EL (cell line): ENCODE measurements around the gene PDE11A.

Experiments
- DNase-seq: peaks from one replicate; pipeline ENCODE4 v3.0.0-alpha.2; 2016

PDE11A gene

GRCh38 chr2:177753682-177754491 lies 318.7 kb downstream of the PDE11A start:
- peak; percentile 73 for DNase-seq

- no peak for DNase-seq
Observed at GRCh38 chr2:177748360-177748759, 324.2 kb downstream of the PDE11A start.

DNA sequence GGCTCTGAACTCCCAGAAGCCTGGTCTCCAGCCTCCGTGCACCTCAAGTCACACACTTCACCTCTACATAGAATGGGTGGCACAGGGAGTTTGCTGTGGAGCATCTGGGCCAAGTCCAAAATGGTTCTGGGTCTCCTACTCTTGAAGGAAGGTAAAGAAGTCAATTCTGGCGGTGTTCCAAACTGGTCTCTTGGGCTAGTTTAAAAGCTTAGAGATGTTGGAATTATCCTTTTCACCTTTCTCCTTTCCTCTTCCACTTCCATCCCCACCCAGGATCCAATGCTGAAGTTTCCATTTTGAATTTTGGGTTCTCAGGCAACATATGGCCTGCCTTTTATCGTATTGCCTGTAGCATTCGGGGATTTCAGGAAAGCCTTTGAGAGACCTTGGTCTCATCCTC lies 325.2 kb downstream of the PDE11A start:
- no peak for DNase-seq

GRCh38 chr2:177746358-177746757 lies 326.2 kb downstream of the PDE11A start:
- no peak for DNase-seq

DNA sequence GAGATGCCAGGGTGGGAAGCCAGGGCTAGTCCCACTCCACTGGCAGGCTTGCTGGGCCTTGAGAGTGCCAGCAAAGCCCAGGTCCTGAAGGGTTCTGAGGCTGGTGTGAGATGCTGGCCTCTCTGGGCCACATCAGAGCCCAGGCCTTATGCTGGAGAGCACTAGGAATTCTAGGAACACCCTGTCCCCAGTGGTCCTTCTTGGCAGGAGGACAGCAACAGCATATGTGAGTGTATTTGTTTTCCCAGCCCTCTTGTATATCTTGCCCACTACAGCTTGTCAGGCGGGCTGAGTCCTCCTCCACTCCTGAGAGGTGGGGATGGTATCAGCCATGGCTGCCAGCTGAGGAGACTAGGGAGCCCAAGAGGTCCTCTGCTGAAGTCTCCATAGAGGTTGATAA lies 327.0 kb downstream of the PDE11A start:
- DNase-seq: no peak

- DNase-seq: no peak
Observed at GRCh38 chr2:177742851-177743250, 329.7 kb downstream of the PDE11A start.

DNA sequence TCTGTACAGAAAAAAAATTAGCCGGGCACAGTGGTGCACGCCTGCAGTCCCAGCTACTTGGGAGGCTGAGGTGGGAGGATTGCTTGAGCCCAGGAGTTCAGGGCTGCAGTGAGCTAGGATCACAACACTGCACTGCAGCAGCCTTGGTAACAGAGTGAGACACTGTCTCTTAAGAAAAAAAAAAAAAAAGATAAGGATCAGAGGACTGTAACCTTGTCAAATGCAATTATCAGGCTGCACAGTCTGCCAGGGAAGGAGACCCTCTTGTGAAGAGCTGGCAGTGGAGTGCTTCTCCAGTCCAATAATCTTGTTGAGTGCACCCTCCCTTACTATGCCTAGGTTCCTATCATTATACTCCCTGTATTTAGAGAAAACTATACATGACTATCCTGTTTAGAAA lies 330.7 kb downstream of the PDE11A start:
- no peak for DNase-seq

DNA sequence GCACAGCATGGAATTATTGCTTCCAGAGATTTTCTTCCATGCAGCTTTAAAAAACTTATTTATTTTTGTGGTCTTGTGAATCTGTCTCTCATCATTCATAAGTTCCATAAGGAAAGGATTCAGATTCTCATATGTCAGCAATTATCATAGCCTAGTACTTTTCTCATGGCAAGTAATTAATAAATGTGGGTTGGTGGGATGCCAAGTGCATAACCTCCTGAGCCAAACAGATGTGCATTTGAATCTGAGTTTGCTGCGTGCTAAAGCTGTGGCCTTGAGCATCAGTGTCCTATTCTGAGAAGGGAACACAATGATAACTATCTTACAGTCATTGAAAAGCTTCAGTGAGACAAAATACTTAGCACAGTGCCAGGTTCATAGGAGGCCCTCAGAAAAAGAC lies 331.9 kb downstream of the PDE11A start:
- DNase-seq: no peak

DNA sequence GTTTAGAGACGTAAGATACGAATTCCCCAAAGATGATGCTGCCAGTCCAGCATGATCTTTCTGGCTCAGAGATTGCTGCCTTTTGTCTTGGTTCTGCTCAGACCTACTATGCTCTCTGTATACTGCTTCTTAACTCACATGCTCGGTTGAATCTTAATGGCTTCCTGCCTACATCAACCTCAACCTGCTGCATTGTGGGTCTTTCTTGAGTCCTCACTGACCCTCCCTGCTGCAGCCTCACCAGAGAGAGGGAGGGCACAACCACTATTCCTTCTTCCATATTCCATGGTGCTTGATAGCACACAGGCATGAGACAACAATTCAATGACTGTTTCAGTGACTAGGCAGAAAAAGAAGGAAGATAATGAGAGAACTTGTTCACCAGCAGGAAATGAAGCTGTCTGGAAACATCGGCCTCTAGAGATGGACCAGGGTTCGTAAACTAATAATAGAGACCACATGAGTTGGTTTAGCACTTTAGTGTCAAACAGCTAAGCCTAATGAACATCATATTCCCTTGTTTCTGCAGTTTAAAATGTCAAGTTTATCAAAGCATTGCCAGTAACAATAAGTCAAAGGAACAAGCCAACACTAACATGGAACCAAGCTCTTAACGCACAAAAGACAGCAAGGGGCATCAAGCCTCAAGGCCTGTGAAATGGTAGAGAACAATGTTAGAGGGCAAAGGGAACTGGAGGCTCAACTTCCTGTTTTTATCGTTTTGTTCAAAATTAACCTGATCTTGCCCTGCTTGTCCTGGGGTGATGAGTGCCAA lies 333.9 kb downstream of the PDE11A start:
- DNase-seq: no peak

DNA sequence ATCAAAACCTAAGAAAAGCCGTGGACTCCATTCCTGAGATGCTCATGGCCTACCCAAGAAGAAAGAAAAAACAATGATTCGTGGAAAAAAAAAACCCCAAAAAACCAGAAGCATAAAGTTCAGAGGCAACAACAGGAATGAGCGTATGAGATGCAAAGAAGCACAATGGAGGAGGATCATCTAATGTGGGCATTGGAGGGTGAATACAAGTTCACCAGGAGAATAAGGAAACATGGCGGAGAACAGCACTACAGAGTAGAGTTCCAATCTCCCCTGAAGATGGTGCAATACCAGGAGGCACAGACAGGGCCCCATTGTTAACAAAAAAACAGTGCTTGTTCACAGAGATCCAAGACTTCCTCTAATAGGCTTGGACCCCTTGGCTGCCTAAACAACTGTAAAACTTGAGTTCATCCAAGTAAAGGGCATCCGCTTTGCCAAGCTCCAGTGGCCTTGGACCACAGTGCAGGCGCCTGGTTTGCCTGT lies 337.2 kb downstream of the PDE11A start:
- no peak for DNase-seq

GRCh38 chr2:177733322-177733855 lies 339.2 kb downstream of the PDE11A start:
- DNase-seq: no peak

DNA sequence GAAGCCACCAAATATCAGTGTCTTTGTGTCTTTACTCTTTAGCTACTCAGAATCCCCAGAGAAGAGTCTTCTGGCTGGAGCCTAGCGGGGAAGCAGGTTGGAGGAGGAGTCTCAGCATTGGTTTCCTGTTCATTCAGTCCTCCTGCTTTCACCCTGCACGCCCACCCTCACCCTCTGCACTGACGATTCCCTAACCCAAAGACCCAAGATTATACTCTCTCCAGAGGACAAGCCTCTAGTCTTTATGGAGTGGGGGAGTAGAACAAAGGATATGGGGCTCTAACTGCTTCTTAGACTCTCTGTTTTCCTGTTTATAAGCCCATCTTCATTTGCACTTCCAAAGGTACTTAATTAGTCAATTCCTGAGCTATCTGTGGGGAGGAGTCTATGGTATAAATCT lies 341.2 kb downstream of the PDE11A start:
- DNase-seq: no peak

- DNase-seq: no peak
Observed at GRCh38 chr2:177730792-177731191, 341.8 kb downstream of the PDE11A start.

- no peak for DNase-seq
Observed at GRCh38 chr2:177730363-177730762, 342.2 kb downstream of the PDE11A start.

DNA sequence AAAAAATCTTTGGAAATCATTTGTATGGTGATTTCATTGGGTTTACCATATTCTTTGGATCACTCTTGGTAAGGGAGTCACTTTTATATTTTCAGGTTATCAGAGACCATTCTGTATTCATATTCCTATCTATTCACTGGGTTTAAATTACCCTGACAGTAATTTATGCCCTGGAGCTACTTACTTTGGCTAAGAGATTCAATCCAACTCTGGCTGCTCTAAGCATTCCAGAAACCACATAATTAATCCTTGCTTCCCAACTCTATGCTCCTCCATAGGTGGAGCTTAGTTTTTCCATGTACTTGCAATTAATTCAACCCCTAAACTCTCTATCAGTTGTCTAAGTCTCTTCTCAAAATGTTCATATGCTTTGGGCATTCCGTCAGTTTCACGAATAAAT lies 343.7 kb downstream of the PDE11A start:
- no peak for DNase-seq

- DNase-seq: no peak
Observed at GRCh38 chr2:177728399-177728765, 344.2 kb downstream of the PDE11A start.

- DNase-seq: no peak
Observed at GRCh38 chr2:177727577-177728398, 344.8 kb downstream of the PDE11A start.

DNA sequence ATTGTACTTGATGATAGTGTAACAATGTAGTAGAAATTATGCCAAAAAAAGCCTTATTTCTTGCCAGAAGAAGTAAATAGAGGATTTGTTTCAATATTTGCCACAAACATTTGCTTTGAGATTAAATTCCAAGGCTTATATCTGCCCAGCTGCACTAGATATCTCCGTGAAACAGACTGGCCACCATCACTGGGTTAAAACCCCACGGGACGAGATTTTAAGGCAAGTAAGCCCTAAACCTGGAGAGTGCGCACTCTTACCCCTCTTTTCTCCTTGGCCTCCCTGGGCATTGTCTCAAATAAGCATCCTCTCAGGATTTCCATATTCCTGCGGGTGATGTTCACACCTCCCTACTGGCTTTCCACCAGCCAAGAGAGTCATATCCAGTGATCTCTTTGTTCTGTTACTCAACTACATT lies 345.6 kb downstream of the PDE11A start:
- DNase-seq: no peak

DNA sequence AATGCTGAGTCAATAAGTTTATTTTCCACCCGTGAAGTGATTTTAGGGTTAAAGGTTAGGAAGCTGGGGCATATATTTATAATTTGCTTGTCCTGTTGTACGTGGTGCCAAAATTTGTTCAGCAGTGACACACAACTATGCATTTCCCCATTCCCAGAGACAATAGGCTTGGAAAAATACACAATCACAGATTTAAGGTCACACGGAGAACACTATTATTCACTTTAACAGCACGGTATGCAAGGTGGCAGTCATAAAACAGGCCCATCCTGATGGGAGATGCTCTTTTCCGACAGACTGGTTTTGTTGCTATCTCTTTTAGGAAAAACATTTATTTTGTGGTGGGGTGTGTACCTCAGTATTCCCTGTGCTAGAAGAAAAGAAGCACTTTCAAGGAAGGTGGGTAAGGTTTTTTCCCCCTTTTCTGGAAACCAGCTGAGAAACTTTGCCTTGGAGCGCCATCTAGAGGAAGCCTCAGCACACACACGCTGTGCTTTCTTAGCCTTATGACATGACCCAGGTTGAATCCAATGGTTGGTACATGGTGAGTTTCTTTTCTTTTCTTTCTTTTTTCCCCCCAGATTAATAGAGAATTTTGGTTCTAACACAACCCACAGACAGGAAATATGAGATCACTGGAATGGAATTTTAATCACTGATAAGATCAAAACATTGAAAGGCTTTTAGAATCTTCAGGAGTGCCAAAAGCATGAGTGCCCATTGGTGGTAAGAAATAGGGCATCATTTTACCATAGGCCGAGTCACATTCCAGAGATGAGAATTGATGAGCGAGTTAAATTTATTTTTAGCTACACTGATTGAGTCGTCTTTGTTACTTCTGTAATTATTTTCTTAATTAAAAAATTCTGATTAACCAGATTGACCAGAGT lies 347.9 kb downstream of the PDE11A start:
- peak; percentile 50 for DNase-seq

GRCh38 chr2:177723235-177723634 lies 349.3 kb downstream of the PDE11A start:
- DNase-seq: no peak

- no peak for DNase-seq
Observed at GRCh38 chr2:177721818-177722567, 350.6 kb downstream of the PDE11A start.
